ENCODE data around the gene KMT2C.

The KMT2C gene

GRCh38 chr7:152129682-152130081 lies 306.1 kb downstream of the KMT2C start:
- Histone ChIP-seq H3K4me3 (no peak overlapping the region), H3K36me3 (replicated peaks) (peaks cover 13% of the 10 kb centered on the region), H3K9me3 (no peaks in the 10 kb centered on the region), H3K27me3 (ENCODE audit: low read depth) (no peaks in the 10 kb centered on the region), H3K4me1 (no peaks in the 10 kb centered on the region)
- in situ Hi-C loops (cut with MboI; ENCODE audit: low sequenced_read_pairs), result no loop called here
- DNase-seq (ENCODE audit: low spot score in 2 of 2), result no peak

GRCh38 chr7:152128741-152129461 lies 306.9 kb downstream of the KMT2C start:
- Histone ChIP-seq H3K36me3 (replicated peaks) (peaks cover 21% of the 10 kb centered on the region), H3K27me3 (ENCODE audit: low read depth) (no peaks in the 10 kb centered on the region), H3K4me3 (no peak overlapping the region), H3K4me1 (no peaks in the 10 kb centered on the region), H3K9me3 (no peaks in the 10 kb centered on the region)
- DNase-seq (ENCODE audit: low spot score in 2 of 2), result no peak
- in situ Hi-C loops (cut with MboI; ENCODE audit: low sequenced_read_pairs), result no loop called here

- in situ Hi-C loops (cut with MboI; ENCODE audit: low sequenced_read_pairs), result no loop called here
- Histone ChIP-seq H3K9me3 (no peaks in the 10 kb centered on the region), H3K4me3 (no peak overlapping the region), H3K4me1 (no peaks in the 10 kb centered on the region), H3K27me3 (ENCODE audit: low read depth) (no peaks in the 10 kb centered on the region), H3K36me3 (replicated peaks) (peaks cover 23% of the 10 kb centered on the region)
- no peak for DNase-seq (ENCODE audit: low spot score in 2 of 2)
Measured at GRCh38 chr7:152128252-152128651, 307.6 kb downstream of the KMT2C start.

- in situ Hi-C loops (cut with MboI; ENCODE audit: low sequenced_read_pairs), result no loop called here
- H3K36me3 ChIP-seq (replicated peaks), result peaks cover 27% of the 10 kb centered on the region
- no peaks in the 10 kb centered on the region for H3K4me1 ChIP-seq
- no peaks in the 10 kb centered on the region for H3K9me3 ChIP-seq
- H3K27me3 ChIP-seq (ENCODE audit: low read depth), result no peaks in the 10 kb centered on the region
- H3K4me3 ChIP-seq, result no peak overlapping the region
- no peak for DNase-seq (ENCODE audit: low spot score in 2 of 2)
Measured at GRCh38 chr7:152127229-152127628, 308.6 kb downstream of the KMT2C start.

- peaks cover 32% of the 10 kb centered on the region for H3K36me3 ChIP-seq (replicated peaks)
- no peak for DNase-seq (ENCODE audit: low spot score in 2 of 2)
- H3K4me1 ChIP-seq, result no peaks in the 10 kb centered on the region
- H3K27me3 ChIP-seq (ENCODE audit: low read depth), result no peaks in the 10 kb centered on the region
- no peaks in the 10 kb centered on the region for H3K9me3 ChIP-seq
- no peak overlapping the region for H3K4me3 ChIP-seq
- in situ Hi-C loops (cut with MboI; ENCODE audit: low sequenced_read_pairs), result no loop called here
Measured at GRCh38 chr7:152126741-152127140, 309.1 kb downstream of the KMT2C start.

- Histone ChIP-seq H3K4me1 (no peaks in the 10 kb centered on the region), H3K27me3 (ENCODE audit: low read depth) (no peaks in the 10 kb centered on the region), H3K36me3 (replicated peaks) (peaks cover 54% of the 10 kb centered on the region), H3K9me3 (no peaks in the 10 kb centered on the region), H3K4me3 (no peak overlapping the region)
- in situ Hi-C loops (cut with MboI; ENCODE audit: low sequenced_read_pairs), result no loop called here
- no peak for DNase-seq (ENCODE audit: low spot score in 2 of 2)
Measured at GRCh38 chr7:152122540-152122939, 313.3 kb downstream of the KMT2C start.

GRCh38 chr7:152121432-152121831 lies 314.4 kb downstream of the KMT2C start:
- no peak for DNase-seq (ENCODE audit: low spot score in 2 of 2)
- H3K4me1 ChIP-seq, result no peaks in the 10 kb centered on the region

GRCh38 chr7:152120776-152121175 lies 315.0 kb downstream of the KMT2C start:
- no peaks in the 10 kb centered on the region for H3K4me1 ChIP-seq
- no peaks in the 10 kb centered on the region for H3K9me3 ChIP-seq
- in situ Hi-C loops (cut with MboI; ENCODE audit: low sequenced_read_pairs), result no loop called here
- H3K36me3 ChIP-seq (replicated peaks), result peaks cover 65% of the 10 kb centered on the region
- DNase-seq (ENCODE audit: low spot score in 2 of 2), result no peak
- H3K27me3 ChIP-seq (ENCODE audit: low read depth), result no peaks in the 10 kb centered on the region
- H3K4me3 ChIP-seq, result no peak overlapping the region

More at GRCh38 chr7:152121432-152121831, 314.4 kb downstream of the KMT2C start:
- Histone ChIP-seq H3K27me3 (ENCODE audit: low read depth) (no peaks in the 10 kb centered on the region), H3K4me3 (no peak overlapping the region), H3K9me3 (no peaks in the 10 kb centered on the region), H3K36me3 (replicated peaks) (peaks cover 65% of the 10 kb centered on the region)
- in situ Hi-C loops (cut with MboI; ENCODE audit: low sequenced_read_pairs), result no loop called here

GRCh38 chr7:152120210-152120609 lies 315.6 kb downstream of the KMT2C start:
- Histone ChIP-seq H3K4me3 (no peak overlapping the region), H3K9me3 (no peaks in the 10 kb centered on the region), H3K27me3 (ENCODE audit: low read depth) (no peaks in the 10 kb centered on the region), H3K36me3 (replicated peaks) (peaks cover 64% of the 10 kb centered on the region), H3K4me1 (no peaks in the 10 kb centered on the region)
- in situ Hi-C loops (cut with MboI; ENCODE audit: low sequenced_read_pairs), result no loop called here
- DNase-seq (ENCODE audit: low spot score in 2 of 2), result no peak

- Histone ChIP-seq H3K4me1 (no peaks in the 10 kb centered on the region), H3K4me3 (no peak overlapping the region), H3K9me3 (no peaks in the 10 kb centered on the region), H3K36me3 (replicated peaks) (peaks cover 46% of the 10 kb centered on the region), H3K27me3 (ENCODE audit: low read depth) (no peaks in the 10 kb centered on the region)
- no peak for DNase-seq (ENCODE audit: low spot score in 2 of 2)
- in situ Hi-C loops (cut with MboI; ENCODE audit: low sequenced_read_pairs), result no loop called here
Measured at GRCh38 chr7:152117356-152117755, 318.4 kb downstream of the KMT2C start.

- Histone ChIP-seq H3K4me3 (no peak overlapping the region), H3K36me3 (replicated peaks) (peaks cover 25% of the 10 kb centered on the region), H3K9me3 (no peaks in the 10 kb centered on the region), H3K27me3 (ENCODE audit: low read depth) (no peaks in the 10 kb centered on the region), H3K4me1 (no peaks in the 10 kb centered on the region)
- in situ Hi-C loops (cut with MboI; ENCODE audit: low sequenced_read_pairs), result no loop called here
- no peak for DNase-seq (ENCODE audit: low spot score in 2 of 2)
Measured at GRCh38 chr7:152115021-152115718, 320.6 kb downstream of the KMT2C start.

- H3K9me3 ChIP-seq, result no peaks in the 10 kb centered on the region
- in situ Hi-C loops (cut with MboI; ENCODE audit: low sequenced_read_pairs), result no loop called here
- no peaks in the 10 kb centered on the region for H3K4me1 ChIP-seq
- H3K4me3 ChIP-seq, result no peak overlapping the region
- DNase-seq (ENCODE audit: low spot score in 2 of 2), result no peak
- no peaks in the 10 kb centered on the region for H3K27me3 ChIP-seq (ENCODE audit: low read depth)
- peaks cover 11% of the 10 kb centered on the region; the same call in 1 of the 2 replicates for H3K36me3 ChIP-seq (replicated peaks)
Measured at GRCh38 chr7:152112829-152113228, 323.0 kb downstream of the KMT2C start.

GRCh38 chr7:152108359-152108758 lies 327.4 kb downstream of the KMT2C start:
- DNase-seq (ENCODE audit: low spot score in 2 of 2), result no peak
- H3K27me3 ChIP-seq (ENCODE audit: low read depth), result no peaks in the 10 kb centered on the region
- H3K9me3 ChIP-seq, result no peaks in the 10 kb centered on the region
- H3K36me3 ChIP-seq (replicated peaks), result no peaks in the 10 kb centered on the region; the same call in 1 of the 2 replicates
- H3K4me3 ChIP-seq, result no peak overlapping the region
- H3K4me1 ChIP-seq, result no peaks in the 10 kb centered on the region
- in situ Hi-C loops (cut with MboI; ENCODE audit: low sequenced_read_pairs), result no loop called here

- H3K27me3 ChIP-seq (ENCODE audit: low read depth), result no peaks in the 10 kb centered on the region
- no peaks in the 10 kb centered on the region for H3K4me1 ChIP-seq
- H3K9me3 ChIP-seq, result no peaks in the 10 kb centered on the region
- no peak for DNase-seq (ENCODE audit: low spot score in 2 of 2)
- H3K4me3 ChIP-seq, result no peak overlapping the region
- H3K36me3 ChIP-seq (replicated peaks), result no peaks in the 10 kb centered on the region; the same call in 1 of the 2 replicates
- in situ Hi-C loops (cut with MboI; ENCODE audit: low sequenced_read_pairs), result no loop called here
Measured at GRCh38 chr7:152107945-152108344, 327.9 kb downstream of the KMT2C start.

Data from HAP-1 (cell line).